ENCODE data around the gene SYCE1L.

GRCh38 chr16:77220427-77220826 lies 21.2 kb downstream of the SYCE1L start:
- TF ChIP-seq ZNF169 (tag by site-specific recombination; IDR thresholded peaks at IDR 0.05) = no peak
- no peak for TF ChIP-seq ZNF473 (tag by site-specific recombination; IDR thresholded peaks at IDR 0.05)
- TF ChIP-seq ZBTB26 (tag by site-specific recombination; optimal IDR thresholded peaks at IDR 0.05) = no peak
- no peak for TF ChIP-seq ZNF23 (tag by site-specific recombination; IDR thresholded peaks at IDR 0.05; ENCODE audit: borderline replicate concordance)
- TF ChIP-seq, protein P1, sequence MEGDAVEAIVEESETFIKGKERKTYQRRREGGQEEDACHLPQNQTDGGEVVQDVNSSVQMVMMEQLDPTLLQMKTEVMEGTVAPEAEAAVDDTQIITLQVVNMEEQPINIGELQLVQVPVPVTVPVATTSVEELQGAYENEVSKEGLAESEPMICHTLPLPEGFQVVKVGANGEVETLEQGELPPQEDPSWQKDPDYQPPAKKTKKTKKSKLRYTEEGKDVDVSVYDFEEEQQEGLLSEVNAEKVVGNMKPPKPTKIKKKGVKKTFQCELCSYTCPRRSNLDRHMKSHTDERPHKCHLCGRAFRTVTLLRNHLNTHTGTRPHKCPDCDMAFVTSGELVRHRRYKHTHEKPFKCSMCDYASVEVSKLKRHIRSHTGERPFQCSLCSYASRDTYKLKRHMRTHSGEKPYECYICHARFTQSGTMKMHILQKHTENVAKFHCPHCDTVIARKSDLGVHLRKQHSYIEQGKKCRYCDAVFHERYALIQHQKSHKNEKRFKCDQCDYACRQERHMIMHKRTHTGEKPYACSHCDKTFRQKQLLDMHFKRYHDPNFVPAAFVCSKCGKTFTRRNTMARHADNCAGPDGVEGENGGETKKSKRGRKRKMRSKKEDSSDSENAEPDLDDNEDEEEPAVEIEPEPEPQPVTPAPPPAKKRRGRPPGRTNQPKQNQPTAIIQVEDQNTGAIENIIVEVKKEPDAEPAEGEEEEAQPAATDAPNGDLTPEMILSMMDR (tag by site-specific recombination; IDR thresholded peaks at IDR 0.05) = no peak
- no peak for TF ChIP-seq ZNF140 (tag by site-specific recombination; IDR thresholded peaks at IDR 0.05)
- TF ChIP-seq, protein P2, sequence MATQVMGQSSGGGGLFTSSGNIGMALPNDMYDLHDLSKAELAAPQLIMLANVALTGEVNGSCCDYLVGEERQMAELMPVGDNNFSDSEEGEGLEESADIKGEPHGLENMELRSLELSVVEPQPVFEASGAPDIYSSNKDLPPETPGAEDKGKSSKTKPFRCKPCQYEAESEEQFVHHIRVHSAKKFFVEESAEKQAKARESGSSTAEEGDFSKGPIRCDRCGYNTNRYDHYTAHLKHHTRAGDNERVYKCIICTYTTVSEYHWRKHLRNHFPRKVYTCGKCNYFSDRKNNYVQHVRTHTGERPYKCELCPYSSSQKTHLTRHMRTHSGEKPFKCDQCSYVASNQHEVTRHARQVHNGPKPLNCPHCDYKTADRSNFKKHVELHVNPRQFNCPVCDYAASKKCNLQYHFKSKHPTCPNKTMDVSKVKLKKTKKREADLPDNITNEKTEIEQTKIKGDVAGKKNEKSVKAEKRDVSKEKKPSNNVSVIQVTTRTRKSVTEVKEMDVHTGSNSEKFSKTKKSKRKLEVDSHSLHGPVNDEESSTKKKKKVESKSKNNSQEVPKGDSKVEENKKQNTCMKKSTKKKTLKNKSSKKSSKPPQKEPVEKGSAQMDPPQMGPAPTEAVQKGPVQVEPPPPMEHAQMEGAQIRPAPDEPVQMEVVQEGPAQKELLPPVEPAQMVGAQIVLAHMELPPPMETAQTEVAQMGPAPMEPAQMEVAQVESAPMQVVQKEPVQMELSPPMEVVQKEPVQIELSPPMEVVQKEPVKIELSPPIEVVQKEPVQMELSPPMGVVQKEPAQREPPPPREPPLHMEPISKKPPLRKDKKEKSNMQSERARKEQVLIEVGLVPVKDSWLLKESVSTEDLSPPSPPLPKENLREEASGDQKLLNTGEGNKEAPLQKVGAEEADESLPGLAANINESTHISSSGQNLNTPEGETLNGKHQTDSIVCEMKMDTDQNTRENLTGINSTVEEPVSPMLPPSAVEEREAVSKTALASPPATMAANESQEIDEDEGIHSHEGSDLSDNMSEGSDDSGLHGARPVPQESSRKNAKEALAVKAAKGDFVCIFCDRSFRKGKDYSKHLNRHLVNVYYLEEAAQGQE (tag by site-specific recombination; IDR thresholded peaks at IDR 0.05) = no peak
- TF ChIP-seq, protein P3, sequence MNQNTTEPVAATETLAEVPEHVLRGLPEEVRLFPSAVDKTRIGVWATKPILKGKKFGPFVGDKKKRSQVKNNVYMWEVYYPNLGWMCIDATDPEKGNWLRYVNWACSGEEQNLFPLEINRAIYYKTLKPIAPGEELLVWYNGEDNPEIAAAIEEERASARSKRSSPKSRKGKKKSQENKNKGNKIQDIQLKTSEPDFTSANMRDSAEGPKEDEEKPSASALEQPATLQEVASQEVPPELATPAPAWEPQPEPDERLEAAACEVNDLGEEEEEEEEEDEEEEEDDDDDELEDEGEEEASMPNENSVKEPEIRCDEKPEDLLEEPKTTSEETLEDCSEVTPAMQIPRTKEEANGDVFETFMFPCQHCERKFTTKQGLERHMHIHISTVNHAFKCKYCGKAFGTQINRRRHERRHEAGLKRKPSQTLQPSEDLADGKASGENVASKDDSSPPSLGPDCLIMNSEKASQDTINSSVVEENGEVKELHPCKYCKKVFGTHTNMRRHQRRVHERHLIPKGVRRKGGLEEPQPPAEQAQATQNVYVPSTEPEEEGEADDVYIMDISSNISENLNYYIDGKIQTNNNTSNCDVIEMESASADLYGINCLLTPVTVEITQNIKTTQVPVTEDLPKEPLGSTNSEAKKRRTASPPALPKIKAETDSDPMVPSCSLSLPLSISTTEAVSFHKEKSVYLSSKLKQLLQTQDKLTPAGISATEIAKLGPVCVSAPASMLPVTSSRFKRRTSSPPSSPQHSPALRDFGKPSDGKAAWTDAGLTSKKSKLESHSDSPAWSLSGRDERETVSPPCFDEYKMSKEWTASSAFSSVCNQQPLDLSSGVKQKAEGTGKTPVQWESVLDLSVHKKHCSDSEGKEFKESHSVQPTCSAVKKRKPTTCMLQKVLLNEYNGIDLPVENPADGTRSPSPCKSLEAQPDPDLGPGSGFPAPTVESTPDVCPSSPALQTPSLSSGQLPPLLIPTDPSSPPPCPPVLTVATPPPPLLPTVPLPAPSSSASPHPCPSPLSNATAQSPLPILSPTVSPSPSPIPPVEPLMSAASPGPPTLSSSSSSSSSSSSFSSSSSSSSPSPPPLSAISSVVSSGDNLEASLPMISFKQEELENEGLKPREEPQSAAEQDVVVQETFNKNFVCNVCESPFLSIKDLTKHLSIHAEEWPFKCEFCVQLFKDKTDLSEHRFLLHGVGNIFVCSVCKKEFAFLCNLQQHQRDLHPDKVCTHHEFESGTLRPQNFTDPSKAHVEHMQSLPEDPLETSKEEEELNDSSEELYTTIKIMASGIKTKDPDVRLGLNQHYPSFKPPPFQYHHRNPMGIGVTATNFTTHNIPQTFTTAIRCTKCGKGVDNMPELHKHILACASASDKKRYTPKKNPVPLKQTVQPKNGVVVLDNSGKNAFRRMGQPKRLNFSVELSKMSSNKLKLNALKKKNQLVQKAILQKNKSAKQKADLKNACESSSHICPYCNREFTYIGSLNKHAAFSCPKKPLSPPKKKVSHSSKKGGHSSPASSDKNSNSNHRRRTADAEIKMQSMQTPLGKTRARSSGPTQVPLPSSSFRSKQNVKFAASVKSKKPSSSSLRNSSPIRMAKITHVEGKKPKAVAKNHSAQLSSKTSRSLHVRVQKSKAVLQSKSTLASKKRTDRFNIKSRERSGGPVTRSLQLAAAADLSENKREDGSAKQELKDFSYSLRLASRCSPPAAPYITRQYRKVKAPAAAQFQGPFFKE (tag by site-specific recombination; IDR thresholded peaks at IDR 0.05; ENCODE audit: borderline replicate concordance) = no peak
- no peak for TF ChIP-seq OSR2 (tag by site-specific recombination; IDR thresholded peaks at IDR 0.05)
- TF ChIP-seq PATZ1 (tag by site-specific recombination; IDR thresholded peaks at IDR 0.05) = no peak
- no peak for TF ChIP-seq ZNF544 (tag by site-specific recombination; IDR thresholded peaks at IDR 0.05)
- TF ChIP-seq, protein P4, sequence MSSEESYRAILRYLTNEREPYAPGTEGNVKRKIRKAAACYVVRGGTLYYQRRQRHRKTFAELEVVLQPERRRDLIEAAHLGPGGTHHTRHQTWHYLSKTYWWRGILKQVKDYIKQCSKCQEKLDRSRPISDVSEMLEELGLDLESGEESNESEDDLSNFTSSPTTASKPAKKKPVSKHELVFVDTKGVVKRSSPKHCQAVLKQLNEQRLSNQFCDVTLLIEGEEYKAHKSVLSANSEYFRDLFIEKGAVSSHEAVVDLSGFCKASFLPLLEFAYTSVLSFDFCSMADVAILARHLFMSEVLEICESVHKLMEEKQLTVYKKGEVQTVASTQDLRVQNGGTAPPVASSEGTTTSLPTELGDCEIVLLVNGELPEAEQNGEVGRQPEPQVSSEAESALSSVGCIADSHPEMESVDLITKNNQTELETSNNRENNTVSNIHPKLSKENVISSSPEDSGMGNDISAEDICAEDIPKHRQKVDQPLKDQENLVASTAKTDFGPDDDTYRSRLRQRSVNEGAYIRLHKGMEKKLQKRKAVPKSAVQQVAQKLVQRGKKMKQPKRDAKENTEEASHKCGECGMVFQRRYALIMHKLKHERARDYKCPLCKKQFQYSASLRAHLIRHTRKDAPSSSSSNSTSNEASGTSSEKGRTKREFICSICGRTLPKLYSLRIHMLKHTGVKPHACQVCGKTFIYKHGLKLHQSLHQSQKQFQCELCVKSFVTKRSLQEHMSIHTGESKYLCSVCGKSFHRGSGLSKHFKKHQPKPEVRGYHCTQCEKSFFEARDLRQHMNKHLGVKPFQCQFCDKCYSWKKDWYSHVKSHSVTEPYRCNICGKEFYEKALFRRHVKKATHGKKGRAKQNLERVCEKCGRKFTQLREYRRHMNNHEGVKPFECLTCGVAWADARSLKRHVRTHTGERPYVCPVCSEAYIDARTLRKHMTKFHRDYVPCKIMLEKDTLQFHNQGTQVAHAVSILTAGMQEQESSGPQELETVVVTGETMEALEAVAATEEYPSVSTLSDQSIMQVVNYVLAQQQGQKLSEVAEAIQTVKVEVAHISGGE (tag by site-specific recombination; conservative IDR thresholded peaks at IDR 0.05; ENCODE audit: low read depth) = no peak
- no peak for TF ChIP-seq ZNF223 (tag by site-specific recombination; IDR thresholded peaks at IDR 0.05)
- no peak for TF ChIP-seq KLF9 (tag by site-specific recombination; IDR thresholded peaks at IDR 0.05; ENCODE audit: low read depth)
